Nephron (organoid): ENCODE data around the gene WDR7.
A peak's percentile ranks its signal among the peaks of the same experiment; 100 is the strongest.

ENCODE experiments used
- H3K27ac Mint-ChIP-seq, 3 experiments: 2 replicates each; pipeline ENCODE4 v1.8.0; 2020; ENCODE audit warnings: mixed read lengths in 3 of 3, mild to moderate bottlenecking in 2 of 3, moderate library complexity in 1 of 3
- H3K27me3 Mint-ChIP-seq: 2 replicates; pipeline ENCODE4 v1.8.0; 2021; ENCODE audit warnings: low read depth, mild to moderate bottlenecking, moderate library complexity, mixed read lengths
- H3K36me3 Mint-ChIP-seq: 2 replicates; pipeline ENCODE4 v1.8.0; 2020; ENCODE audit warnings: low read depth, mixed read lengths
- H3K4me1 Mint-ChIP-seq: 2 replicates; pipeline ENCODE4 v1.8.0; 2020; ENCODE audit warnings: mixed read lengths
- H3K4me3 Mint-ChIP-seq, 3 experiments: 2 replicates each; pipeline ENCODE4 v1.8.0; 2020; ENCODE audit warnings: mild to moderate bottlenecking in 3 of 3, mixed read lengths in 3 of 3, moderate library complexity in 2 of 3
- H3K9me3 Mint-ChIP-seq: 2 replicates; pipeline ENCODE4 v1.8.0; 2020; ENCODE audit warnings: mixed read lengths
- TF ChIP-seq, protein P1 (sequence below), 3 experiments: fragments of 200-600 bp; sonication (generic); IDR thresholded peaks; one replicate each; pipeline ENCODE4 v1.5.0; 2021; ENCODE audit warnings: antibody characterized with exemption in 3 of 3; ENCODE audit not compliant: unreplicated experiment in 3 of 3

Gene WDR7

DNA sequence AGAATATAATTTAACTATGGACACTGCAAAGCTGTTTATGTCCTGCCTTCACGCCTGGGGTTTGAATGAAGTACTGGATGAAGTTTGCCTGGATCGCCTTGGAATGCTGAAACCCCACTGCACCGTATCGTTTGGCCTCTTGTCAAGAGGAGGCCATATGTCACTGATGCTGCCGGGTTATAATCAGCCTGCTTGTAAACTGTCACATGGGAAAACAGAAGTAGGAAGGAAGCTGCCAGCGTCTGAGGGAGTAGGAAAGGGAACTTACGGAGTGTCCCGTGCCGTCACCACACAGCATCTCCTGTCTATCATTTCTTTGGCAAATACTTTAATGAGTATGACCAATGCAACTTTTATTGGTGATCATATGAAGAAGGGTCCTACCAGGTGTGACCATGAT is 105.8 kb downstream of the WDR7 start:
- Mint-ChIP-seq H3K27ac (no peak overlapping the region), H3K4me1 (no peaks in the 10 kb centered on the region), H3K36me3 (no peaks in the 10 kb centered on the region), H3K4me3 (no peak overlapping the region), H3K9me3 (no peaks in the 10 kb centered on the region), H3K27me3 (peaks cover 3% of the 10 kb centered on the region)
- TF ChIP-seq, protein P1, sequence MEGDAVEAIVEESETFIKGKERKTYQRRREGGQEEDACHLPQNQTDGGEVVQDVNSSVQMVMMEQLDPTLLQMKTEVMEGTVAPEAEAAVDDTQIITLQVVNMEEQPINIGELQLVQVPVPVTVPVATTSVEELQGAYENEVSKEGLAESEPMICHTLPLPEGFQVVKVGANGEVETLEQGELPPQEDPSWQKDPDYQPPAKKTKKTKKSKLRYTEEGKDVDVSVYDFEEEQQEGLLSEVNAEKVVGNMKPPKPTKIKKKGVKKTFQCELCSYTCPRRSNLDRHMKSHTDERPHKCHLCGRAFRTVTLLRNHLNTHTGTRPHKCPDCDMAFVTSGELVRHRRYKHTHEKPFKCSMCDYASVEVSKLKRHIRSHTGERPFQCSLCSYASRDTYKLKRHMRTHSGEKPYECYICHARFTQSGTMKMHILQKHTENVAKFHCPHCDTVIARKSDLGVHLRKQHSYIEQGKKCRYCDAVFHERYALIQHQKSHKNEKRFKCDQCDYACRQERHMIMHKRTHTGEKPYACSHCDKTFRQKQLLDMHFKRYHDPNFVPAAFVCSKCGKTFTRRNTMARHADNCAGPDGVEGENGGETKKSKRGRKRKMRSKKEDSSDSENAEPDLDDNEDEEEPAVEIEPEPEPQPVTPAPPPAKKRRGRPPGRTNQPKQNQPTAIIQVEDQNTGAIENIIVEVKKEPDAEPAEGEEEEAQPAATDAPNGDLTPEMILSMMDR (IDR thresholded peaks at IDR 0.05; ENCODE audit: unreplicated experiment in 3 of 3) = no peak

DNA sequence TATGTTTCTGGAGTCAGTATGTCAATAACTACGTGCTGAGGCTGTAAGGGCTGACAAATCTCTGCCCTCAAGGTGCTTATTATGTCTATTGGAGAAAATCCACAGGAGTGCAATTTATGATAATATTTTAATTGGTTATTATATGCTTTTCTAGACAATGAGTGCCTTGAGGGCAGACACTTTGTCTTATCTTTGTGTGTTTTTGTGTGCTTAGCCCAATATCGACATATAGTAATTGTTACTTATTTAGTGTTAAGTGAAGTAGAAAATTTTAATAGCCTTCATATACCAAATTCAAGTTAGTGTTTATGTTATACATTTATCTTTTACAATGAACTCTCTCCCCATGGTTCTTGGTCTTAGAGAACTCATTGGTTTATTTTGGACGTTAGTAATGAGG is 118.9 kb downstream of the WDR7 start:
- Mint-ChIP-seq H3K36me3 (peaks cover 3% of the 10 kb centered on the region), H3K27me3 (no peaks in the 10 kb centered on the region), H3K4me1 (no peaks in the 10 kb centered on the region), H3K4me3 (no peak overlapping the region), H3K27ac (no peak overlapping the region), H3K9me3 (no peaks in the 10 kb centered on the region)
- TF ChIP-seq, protein P1 (IDR thresholded peaks at IDR 0.05; ENCODE audit: unreplicated experiment in 3 of 3) = no peak

DNA sequence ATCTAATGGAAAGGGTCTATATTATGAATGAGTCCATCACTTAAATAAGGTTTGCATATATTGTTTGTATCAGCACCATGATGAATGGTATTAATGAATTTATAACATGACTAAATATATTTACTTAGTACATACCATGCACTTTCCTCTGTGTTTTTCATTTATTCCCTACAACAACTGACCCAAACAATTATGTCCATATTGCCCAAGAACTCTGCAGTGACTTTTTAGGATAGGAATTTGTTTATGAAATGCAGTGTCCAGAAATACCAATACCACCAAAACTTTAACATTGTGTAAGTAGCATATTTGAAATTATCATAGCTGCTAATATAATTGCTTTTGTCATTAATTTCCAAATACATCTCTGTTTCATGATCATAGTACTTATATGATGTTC is 119.7 kb downstream of the WDR7 start:
- no peaks in the 10 kb centered on the region for H3K27me3 Mint-ChIP-seq
- H3K9me3 Mint-ChIP-seq = no peaks in the 10 kb centered on the region
- no peaks in the 10 kb centered on the region for H3K4me1 Mint-ChIP-seq
- H3K36me3 Mint-ChIP-seq = peaks cover 3% of the 10 kb centered on the region
- TF ChIP-seq, protein P1 (IDR thresholded peaks at IDR 0.05; ENCODE audit: unreplicated experiment in 3 of 3) = no peak
- H3K27ac Mint-ChIP-seq = no peak overlapping the region
- H3K4me3 Mint-ChIP-seq = no peak overlapping the region

DNA sequence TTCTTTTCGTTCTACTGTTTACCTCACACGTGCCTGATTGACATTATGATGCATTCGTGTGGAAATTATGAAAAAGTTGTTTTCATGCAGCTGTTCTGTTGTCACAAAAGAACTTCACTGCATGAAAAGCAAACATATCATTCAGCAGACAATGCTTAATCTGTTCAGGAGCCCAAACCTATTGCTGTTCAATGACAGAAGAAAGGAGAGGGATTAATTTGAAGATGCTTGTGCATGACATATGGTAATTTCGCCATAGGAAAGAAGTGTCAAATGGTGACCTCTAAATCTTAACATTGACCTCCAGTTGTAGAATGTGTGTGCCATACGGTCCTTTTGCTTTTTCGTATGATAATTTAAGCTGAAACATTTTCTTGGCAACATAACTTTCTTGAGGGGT is 124.5 kb downstream of the WDR7 start:
- Mint-ChIP-seq H3K9me3 (no peaks in the 10 kb centered on the region), H3K36me3 (peaks cover 3% of the 10 kb centered on the region), H3K4me3 (no peak overlapping the region), H3K4me1 (no peaks in the 10 kb centered on the region), H3K27me3 (no peaks in the 10 kb centered on the region), H3K27ac (no peak overlapping the region)
- TF ChIP-seq, protein P1 (IDR thresholded peaks at IDR 0.05; ENCODE audit: unreplicated experiment in 3 of 3) = no peak

DNA sequence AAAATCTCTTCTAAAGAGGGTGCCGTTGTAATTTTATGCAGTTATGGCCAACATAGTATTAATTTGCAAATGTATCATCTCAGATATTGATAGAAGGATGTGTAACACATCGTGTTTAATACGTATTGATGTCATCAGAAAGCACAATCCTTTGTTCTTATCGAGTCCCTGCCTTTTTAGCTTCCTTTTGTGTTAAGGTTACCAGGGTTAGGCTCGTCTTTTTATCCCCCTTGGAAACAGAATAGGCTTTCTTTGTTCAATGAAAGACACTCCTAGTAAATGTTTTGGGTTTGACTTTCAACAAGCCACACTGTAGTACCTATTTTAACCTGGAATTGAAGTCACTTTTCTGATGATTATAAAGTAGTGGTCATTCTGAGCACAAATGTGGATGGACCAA is 136.2 kb downstream of the WDR7 start:
- TF ChIP-seq, protein P1 (IDR thresholded peaks at IDR 0.05; ENCODE audit: unreplicated experiment in 3 of 3) = no peak
- Mint-ChIP-seq H3K36me3 (no peaks in the 10 kb centered on the region), H3K4me1 (no peaks in the 10 kb centered on the region), H3K27ac (no peak overlapping the region), H3K9me3 (no peaks in the 10 kb centered on the region), H3K4me3 (no peak overlapping the region), H3K27me3 (no peaks in the 10 kb centered on the region)

DNA sequence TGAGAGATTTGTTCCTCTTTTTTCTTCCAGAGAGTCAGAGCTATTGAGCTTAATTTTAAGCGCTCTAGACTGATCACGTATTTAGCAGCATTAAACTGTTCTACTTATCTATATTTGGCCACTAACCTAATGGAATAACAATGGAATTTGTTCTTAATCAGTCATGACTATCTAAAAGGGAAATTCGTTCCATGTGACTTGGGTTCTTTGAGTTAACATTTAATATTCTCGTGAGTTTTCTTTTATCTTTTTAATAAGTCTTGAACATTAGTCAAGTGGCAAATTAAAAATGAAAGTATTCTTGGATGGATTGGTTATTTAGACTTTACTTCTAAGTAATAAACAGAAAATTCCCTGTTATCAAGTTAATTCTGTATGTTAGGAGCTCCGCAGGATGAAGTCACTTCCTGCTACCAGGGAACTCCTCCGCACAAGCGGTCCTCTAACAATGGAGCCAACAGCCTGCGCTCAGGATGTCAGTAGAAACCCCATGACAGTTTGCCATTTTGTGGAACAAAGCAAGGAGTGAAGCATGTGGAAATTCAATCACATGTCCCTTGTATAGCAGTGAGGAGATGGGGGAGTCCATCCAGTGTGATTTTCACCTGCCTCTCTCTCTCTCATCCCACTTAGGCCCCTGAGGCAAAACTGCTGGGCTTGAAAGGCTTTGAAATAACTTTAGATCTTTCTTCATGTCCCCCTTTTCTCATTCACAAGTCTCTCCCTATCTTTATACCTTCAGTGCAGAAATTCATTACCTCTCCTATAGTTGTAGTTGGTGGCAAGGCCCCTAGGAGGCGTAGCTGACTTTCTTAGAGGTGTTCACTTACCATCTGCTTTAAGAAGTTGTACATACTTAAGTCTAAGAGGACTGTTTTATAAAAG is 138.1 kb downstream of the WDR7 start:
- Mint-ChIP-seq H3K36me3 (no peaks in the 10 kb centered on the region), H3K4me3 (no peak overlapping the region), H3K27ac (no peak overlapping the region), H3K4me1 (no peaks in the 10 kb centered on the region), H3K9me3 (no peaks in the 10 kb centered on the region), H3K27me3 (no peaks in the 10 kb centered on the region)
- TF ChIP-seq, protein P1 (IDR thresholded peaks at IDR 0.05; ENCODE audit: unreplicated experiment in 3 of 3) = peak; percentile 25 to 41 (median 32)
